Adrenal gland (tissue), 5 donors: ENCODE results near the gene EXOC6B.

Experiments used
- POLR2A ChIP-seq, 2 donors: fragments of 450-650 bp; IDR thresholded peaks; one replicate each; pipeline ENCODE4 v1.6.1; 2017; ENCODE audit warnings: antibody characterized with exemption in 2 of 2, mild to moderate bottlenecking in 2 of 2, moderate library complexity in 1 of 2
- TF ChIP-seq, protein P1 (sequence below), 6 experiments: fragments of 450-650 bp in 4 of 6; fragments of 200-600 bp in 2 of 6; sonication (generic) in 1 of 6; IDR thresholded peaks; 1 replicate in 5 of 6; 2 replicates in 1 of 6; pipeline versions ENCODE4 v1.5.1 to v1.8.0; 2016 to 2021; ENCODE audit warnings: antibody characterized with exemption in 6 of 6, mild to moderate bottlenecking in 2 of 6, moderate library complexity in 1 of 6
- donor health status: DM: no; HTN: no; CAD: no.

DNA sequence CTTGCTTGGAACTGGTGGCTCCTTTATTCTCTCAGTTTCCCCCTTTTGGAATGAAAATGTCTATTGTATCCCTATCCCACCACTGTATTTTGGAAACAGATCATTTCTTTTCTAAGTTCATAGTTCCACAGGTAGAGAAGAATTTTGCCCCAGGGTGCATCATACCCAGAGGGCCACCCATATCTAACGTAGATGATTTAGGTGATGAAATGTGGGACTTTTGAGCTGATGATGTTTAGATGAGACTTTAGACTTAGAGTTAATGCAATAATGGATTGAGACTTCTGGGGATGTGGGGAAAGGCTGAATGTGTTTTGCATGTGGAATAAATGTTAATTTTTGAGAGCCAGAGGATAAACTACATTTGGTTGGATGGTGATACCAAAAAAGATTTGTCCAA, 570.3 kb downstream of the EXOC6B start:
- TF ChIP-seq, protein P1, sequence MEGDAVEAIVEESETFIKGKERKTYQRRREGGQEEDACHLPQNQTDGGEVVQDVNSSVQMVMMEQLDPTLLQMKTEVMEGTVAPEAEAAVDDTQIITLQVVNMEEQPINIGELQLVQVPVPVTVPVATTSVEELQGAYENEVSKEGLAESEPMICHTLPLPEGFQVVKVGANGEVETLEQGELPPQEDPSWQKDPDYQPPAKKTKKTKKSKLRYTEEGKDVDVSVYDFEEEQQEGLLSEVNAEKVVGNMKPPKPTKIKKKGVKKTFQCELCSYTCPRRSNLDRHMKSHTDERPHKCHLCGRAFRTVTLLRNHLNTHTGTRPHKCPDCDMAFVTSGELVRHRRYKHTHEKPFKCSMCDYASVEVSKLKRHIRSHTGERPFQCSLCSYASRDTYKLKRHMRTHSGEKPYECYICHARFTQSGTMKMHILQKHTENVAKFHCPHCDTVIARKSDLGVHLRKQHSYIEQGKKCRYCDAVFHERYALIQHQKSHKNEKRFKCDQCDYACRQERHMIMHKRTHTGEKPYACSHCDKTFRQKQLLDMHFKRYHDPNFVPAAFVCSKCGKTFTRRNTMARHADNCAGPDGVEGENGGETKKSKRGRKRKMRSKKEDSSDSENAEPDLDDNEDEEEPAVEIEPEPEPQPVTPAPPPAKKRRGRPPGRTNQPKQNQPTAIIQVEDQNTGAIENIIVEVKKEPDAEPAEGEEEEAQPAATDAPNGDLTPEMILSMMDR (IDR thresholded peaks at IDR 0.05), result no peak
- TF ChIP-seq POLR2A (IDR thresholded peaks at IDR 0.05), result no peak
